Neuronal stem cell (in vitro differentiated cells): ENCODE measurements around the gene MFAP1.

Source experiments
- DNase-seq: peaks from one replicate; pipeline ENCODE4 v3.0.0-alpha.2; 2013; ENCODE audit warnings: low spot score
- H2AFZ ChIP-seq: one replicate; pipeline ENCODE4 v1.6.1; 2013; ENCODE audit warnings: mild to moderate bottlenecking, low read length, inconsistent platforms
- H2AK5ac ChIP-seq: 2 replicates; pipeline ENCODE4 v1.6.1; 2013; ENCODE audit warnings: low read depth, mild to moderate bottlenecking, inconsistent platforms, low read length, moderate library complexity, mixed read lengths
- H2BK120ac ChIP-seq: 2 replicates; pipeline ENCODE4 v1.6.1; 2013; ENCODE audit warnings: low read depth, mild to moderate bottlenecking, inconsistent platforms, low read length, moderate library complexity, mixed read lengths
- H2BK12ac ChIP-seq: one replicate; pipeline ENCODE4 v1.6.1; 2013; ENCODE audit warnings: low read length, inconsistent platforms
- H2BK15ac ChIP-seq: 2 replicates; pipeline ENCODE4 v1.6.1; 2013; ENCODE audit warnings: mild to moderate bottlenecking, low read length, inconsistent platforms, mixed read lengths
- H2BK5ac ChIP-seq: one replicate; pipeline ENCODE4 v1.6.1; 2013; ENCODE audit warnings: inconsistent platforms, mild to moderate bottlenecking, low read length, moderate library complexity
- H3K14ac ChIP-seq: one replicate; pipeline ENCODE4 v1.6.1; 2013; ENCODE audit warnings: low read length, inconsistent platforms
- H3K18ac ChIP-seq: 2 replicates; pipeline ENCODE4 v1.6.1; 2013; ENCODE audit warnings: low read length, inconsistent platforms
- H3K23ac ChIP-seq: 2 replicates; pipeline ENCODE4 v1.6.1; 2013; ENCODE audit warnings: low read depth, mild to moderate bottlenecking, mixed read lengths, low read length, inconsistent platforms; ENCODE audit not compliant: poor library complexity
- H3K27ac ChIP-seq: replicated peaks from 3 replicates; pipeline ENCODE4 v1.5.1; 2013; ENCODE audit warnings: low read length, inconsistent platforms
- H3K27me3 ChIP-seq, 3 experiments: 2 replicates each; pipeline ENCODE4 v1.6.1; 2013; ENCODE audit warnings: low read length in 3 of 3, mild to moderate bottlenecking in 2 of 3, inconsistent platforms in 1 of 3, low read depth in 1 of 3, mixed read lengths in 1 of 3, moderate library complexity in 1 of 3; ENCODE audit not compliant: control insufficient read depth in 3 of 3, insufficient read depth in 3 of 3
- H3K36me3 ChIP-seq, 2 donors: replicated peaks in 1 of 2; 2 replicates each; pipeline ENCODE4 v1.6.1; 2013; ENCODE audit warnings: low read length in 2 of 2; ENCODE audit not compliant: control insufficient read depth in 2 of 2, insufficient read depth in 2 of 2
- H3K4ac ChIP-seq: 2 replicates; pipeline ENCODE4 v1.6.1; 2013; ENCODE audit warnings: inconsistent platforms, mild to moderate bottlenecking, low read length, moderate library complexity
- H3K4me1 ChIP-seq, 2 donors: 1 replicate in 1 of 2; 2 replicates in 1 of 2; pipeline ENCODE4 v1.6.1; 2013; ENCODE audit warnings: low read length in 2 of 2, low read depth in 1 of 2; ENCODE audit not compliant: control insufficient read depth in 2 of 2, insufficient read depth in 1 of 2
- H3K4me2 ChIP-seq: one replicate; pipeline ENCODE4 v1.6.1; 2013; ENCODE audit warnings: mild to moderate bottlenecking, low read length, inconsistent platforms; ENCODE audit not compliant: insufficient read depth, poor library complexity, severe bottlenecking
- H3K4me3 ChIP-seq, 2 donors: 2 replicates each; pipeline ENCODE4 v1.5.1; 2013; ENCODE audit warnings: low read length in 2 of 2, mild to moderate bottlenecking in 2 of 2, inconsistent platforms in 1 of 2, moderate library complexity in 1 of 2
- H3K79me1 ChIP-seq: one replicate; pipeline ENCODE4 v1.6.1; 2013; ENCODE audit warnings: low read depth, mild to moderate bottlenecking, inconsistent platforms, low read length, moderate library complexity
- H3K9ac ChIP-seq: one replicate; pipeline ENCODE4 v1.6.1; 2013; ENCODE audit warnings: mild to moderate bottlenecking, low read depth, low read length, inconsistent platforms; ENCODE audit not compliant: poor library complexity
- H3K9me3 ChIP-seq, 2 donors: replicated peaks in 1 of 2; 2 replicates each; pipeline versions ENCODE3 to v1.6.1; 2013; ENCODE audit warnings: low read length in 2 of 2, mild to moderate bottlenecking in 2 of 2, inconsistent platforms in 1 of 2, low read depth in 1 of 2, mixed read lengths in 1 of 2, moderate library complexity in 1 of 2; ENCODE audit not compliant: control insufficient read depth in 2 of 2, insufficient read depth in 1 of 2
- H4K8ac ChIP-seq: one replicate; pipeline ENCODE4 v1.6.1; 2013; ENCODE audit warnings: low read depth, mild to moderate bottlenecking, inconsistent platforms, low read length, moderate library complexity
- H4K91ac ChIP-seq: one replicate; pipeline ENCODE4 v1.6.1; 2013; ENCODE audit warnings: low read length, low read depth, mild to moderate bottlenecking, inconsistent platforms; ENCODE audit not compliant: poor library complexity
- WGBS, 2 donors: extraction: QIAGEN DNeasy Blood & Tissue Kit; methylation state at CpG; one replicate each; pipeline ENCODE4 v1.1.7; 2013; ENCODE audit warnings: missing lambda C conversion rate in 2 of 2, mixed read lengths in 1 of 2; ENCODE audit not compliant: insufficient read length in 2 of 2, insufficient replicate concordance in 1 of 2; ENCODE audit errors: extremely low coverage in 2 of 2; 5-methylcytosine and 5-hydroxymethylcytosine counted together

The MFAP1 gene

GRCh38 chr15:43776718-43777266, 47.7 kb downstream of the MFAP1 start, which contains the start of gene ELL3:
TSS of gene ELL3 (minus strand) at chr15:43776966. CDS start at chr15:43776901, 65 bp downstream.
- peak within 1 kb of the TSS; percentile 77 for H2BK120ac ChIP-seq
- no peak within 1 kb of the TSS for H3K27ac ChIP-seq
- H3K36me3 ChIP-seq, result peaks cover 5 to 36% of the 10 kb centered on the region in 2 donors
- WGBS, 2 donors, result no CpG with 5 or more reads among the region's 41 CpGs
- peak within 1 kb of the TSS; percentile 94 for H3K4me2 ChIP-seq
- peak within 1 kb of the TSS; percentile 89 for H3K18ac ChIP-seq
- peaks cover 0 to 10% (median 2%) of the 10 kb centered on the region in 3 experiments for H3K27me3 ChIP-seq
- DNase-seq, result peak; percentile 31
- H3K9me3 ChIP-seq, result no peaks in the 10 kb centered on the region
- peak within 1 kb of the TSS; percentile 68 for H2AK5ac ChIP-seq
- peak within 1 kb of the TSS; percentile 44 for H3K23ac ChIP-seq
- H3K4ac ChIP-seq, result peak within 1 kb of the TSS; percentile 29
- H2BK15ac ChIP-seq, result peak within 1 kb of the TSS; percentile 90
- no peak within 1 kb of the TSS for H2BK12ac ChIP-seq
- peaks cover 0 to 7% of the 10 kb centered on the region in 2 donors for H3K4me1 ChIP-seq
- peak within 1 kb of the TSS in 1 of 2 donors; percentile 84 for H3K4me3 ChIP-seq
- peak within 1 kb of the TSS; percentile 43 for H3K14ac ChIP-seq
- no peak within 1 kb of the TSS for H2AFZ ChIP-seq
- peak within 1 kb of the TSS; percentile 45 for H4K8ac ChIP-seq
- peak within 1 kb of the TSS; percentile 89 for H3K9ac ChIP-seq
- no peaks in the 10 kb centered on the region for H3K79me1 ChIP-seq
- no peak within 1 kb of the TSS for H4K91ac ChIP-seq
- H2BK5ac ChIP-seq, result peak within 1 kb of the TSS; percentile 35

- Histone ChIP-seq H2BK15ac (peak overlapping the region; percentile 90), H3K4me3 (peak overlapping the region in 1 of 2 donors; percentile 78), H3K36me3 (peaks cover 9 to 42% of the 10 kb centered on the region in 2 donors), H3K23ac (peak overlapping the region; percentile 44), H3K79me1 (no peaks in the 10 kb centered on the region), H2BK12ac (no peak overlapping the region), H2BK5ac (peak overlapping the region; percentile 35), H2BK120ac (peak overlapping the region; percentile 77), H3K4me2 (peak overlapping the region; percentile 94), H3K4ac (peak overlapping the region; percentile 29), H2AFZ (no peak overlapping the region), H3K9ac (peak overlapping the region; percentile 89), H3K9me3 (no peaks in the 10 kb centered on the region), H3K27ac (no peak overlapping the region), H4K8ac (peak overlapping the region; percentile 45), H3K4me1 (peaks cover 0 to 7% of the 10 kb centered on the region in 2 donors), H2AK5ac (peak overlapping the region; percentile 68), H3K18ac (peak overlapping the region; percentile 89), H3K27me3 (peaks cover 0 to 10% (median 2%) of the 10 kb centered on the region in 3 experiments), H4K91ac (no peak overlapping the region), H3K14ac (no peak overlapping the region)
- no CpG with 5 or more reads among the region's 35 CpGs for WGBS, 2 donors
- peak; percentile 14 for DNase-seq
Measured at GRCh38 chr15:43776101-43776717, 48.3 kb downstream of the MFAP1 start.

- Histone ChIP-seq H3K4me1 (peaks cover 0 to 7% of the 10 kb centered on the region in 2 donors), H2BK5ac (no peak overlapping the region), H3K18ac (no peak overlapping the region), H3K23ac (no peak overlapping the region), H3K9me3 (no peaks in the 10 kb centered on the region), H3K79me1 (no peaks in the 10 kb centered on the region), H3K36me3 (peaks cover 11 to 49% of the 10 kb centered on the region in 2 donors), H3K14ac (no peak overlapping the region), H3K4me3 (no peak overlapping the region), H4K8ac (no peak overlapping the region), H2BK15ac (no peak overlapping the region), H3K27me3 (peaks cover 0 to 10% (median 2%) of the 10 kb centered on the region in 3 experiments), H3K27ac (no peak overlapping the region), H2BK120ac (peak overlapping the region; percentile 77), H3K9ac (no peak overlapping the region), H2BK12ac (no peak overlapping the region), H3K4ac (no peak overlapping the region), H3K4me2 (no peak overlapping the region), H4K91ac (no peak overlapping the region), H2AFZ (no peak overlapping the region), H2AK5ac (no peak overlapping the region)
- DNase-seq, result no peak
- no CpG with 5 or more reads among the region's 1 CpG for WGBS, 2 donors
Measured at GRCh38 chr15:43775411-43775965, 49.0 kb downstream of the MFAP1 start.

- Histone ChIP-seq H3K4me3 (no peak overlapping the region), H2BK5ac (no peak overlapping the region), H2AFZ (no peak overlapping the region), H2BK120ac (no peak overlapping the region), H3K27ac (no peak overlapping the region), H2AK5ac (no peak overlapping the region), H3K4me2 (no peak overlapping the region), H4K8ac (no peak overlapping the region), H3K14ac (no peak overlapping the region), H3K18ac (no peak overlapping the region), H3K4ac (no peak overlapping the region), H2BK15ac (no peak overlapping the region), H3K9ac (no peak overlapping the region), H3K9me3 (no peaks in the 10 kb centered on the region), H4K91ac (no peak overlapping the region), H3K79me1 (no peaks in the 10 kb centered on the region), H3K4me1 (peaks cover 0 to 7% of the 10 kb centered on the region in 2 donors), H3K23ac (no peak overlapping the region), H2BK12ac (no peak overlapping the region), H3K27me3 (peaks cover 0 to 10% (median 2%) of the 10 kb centered on the region in 3 experiments), H3K36me3 (peaks cover 18 to 64% of the 10 kb centered on the region in 2 donors)
- no CpG with 5 or more reads among the region's 4 CpGs for WGBS, 2 donors
- no peak for DNase-seq
Measured at GRCh38 chr15:43774062-43774461, 50.4 kb downstream of the MFAP1 start.
